Osteoblast (primary cell): ENCODE results near the gene SDHAF3. TPM values are rescaled to one million over a fixed set of nuclear protein-coding genes. Genes with fewer than 3 reads are reported as not detected.
A peak's percentile ranks its signal among the peaks of the same experiment; 100 is the strongest.
"Not testable (repeated sequence)": the region's sequence is repeated elsewhere in the genome, so short reads cannot be mapped to it uniquely, and the experiment has no call there.

ENCODE experiments used
- DNase-seq: peaks from one replicate; pipeline ENCODE4 v3.0.0; 2011; ENCODE audit warnings: low spot score, mixed read lengths; ENCODE audit not compliant: insufficient read length; ENCODE audit errors: missing footprints
- H2AFZ ChIP-seq: 2 replicates; pipeline ENCODE4 v1.6.0; 2011; ENCODE audit warnings: mild to moderate bottlenecking, low read length
- H3K27ac ChIP-seq: 2 replicates; pipeline ENCODE4 v1.5.1; 2011; ENCODE audit warnings: mild to moderate bottlenecking, low read depth, low read length, moderate library complexity
- H3K27me3 ChIP-seq: 2 replicates; pipeline ENCODE4 v1.6.0; 2012; ENCODE audit warnings: mild to moderate bottlenecking, control low read depth, inconsistent platforms, low read length, moderate library complexity; ENCODE audit not compliant: insufficient read depth
- H3K36me3 ChIP-seq: 2 replicates; pipeline ENCODE4 v1.5.1; 2011; ENCODE audit warnings: mild to moderate bottlenecking, low read length, control low read depth, moderate library complexity; ENCODE audit not compliant: insufficient read depth
- H3K4me1 ChIP-seq: 2 replicates; pipeline ENCODE4 v1.5.1; 2011; ENCODE audit warnings: mild to moderate bottlenecking, low read length, control low read depth, moderate library complexity; ENCODE audit not compliant: insufficient read depth
- H3K4me2 ChIP-seq: 2 replicates; pipeline ENCODE4 v1.6.0; 2011; ENCODE audit warnings: mild to moderate bottlenecking, low read length; ENCODE audit not compliant: insufficient read depth
- H3K4me3 ChIP-seq: fragments of 200-600 bp; sonication (generic); 3 replicates; pipeline ENCODE4 v1.5.1; 2012; ENCODE audit warnings: mild to moderate bottlenecking, low read length, inconsistent platforms; ENCODE audit not compliant: insufficient read depth
- H3K79me2 ChIP-seq: 2 replicates; pipeline ENCODE4 v1.6.0; 2012; ENCODE audit warnings: mild to moderate bottlenecking, low read length, control low read depth, inconsistent platforms; ENCODE audit not compliant: insufficient read depth
- H3K9me3 ChIP-seq: 2 replicates; pipeline ENCODE4 v1.5.1; 2011; ENCODE audit warnings: low read depth, low read length, control low read depth
- H4K20me1 ChIP-seq: 2 replicates; pipeline ENCODE4 v1.6.0; 2012; ENCODE audit warnings: mild to moderate bottlenecking, low read length, control low read depth; ENCODE audit not compliant: insufficient read depth
- CTCF ChIP-seq: IDR thresholded peaks from 2 replicates; pipeline ENCODE4 v1.5.1; 2011; ENCODE audit warnings: mild to moderate bottlenecking, low read depth, low read length, moderate library complexity; ENCODE audit errors: extremely low read depth
- total RNA-seq: library from RNA; depleted of rRNA; stranded (reverse); fragments of >200 nt; gene quantifications from 2 replicates; pipeline ENCODE4 v1.2.3, GENCODE V29; 2012

SDHAF3 gene
- total RNA-seq, 1 donor = 6.5 TPM

GRCh38 chr7:97118306-97118917 is 914 bp downstream of the SDHAF3 start:
- H3K36me3 ChIP-seq = no peaks in the 10 kb centered on the region

GRCh38 chr7:97119747-97120146 is 2.2 kb downstream of the SDHAF3 start:
- Histone ChIP-seq H3K4me3 (no peak overlapping the region), H2AFZ (no peak overlapping the region), H3K36me3 (no peaks in the 10 kb centered on the region), H3K79me2 (no peaks in the 10 kb centered on the region), H3K4me1 (peaks cover 7% of the 10 kb centered on the region), H3K4me2 (no peak overlapping the region), H3K27ac (no peak overlapping the region), H4K20me1 (no peaks in the 10 kb centered on the region), H3K9me3 (no peaks in the 10 kb centered on the region), H3K27me3 (no peaks in the 10 kb centered on the region)
- DNase-seq = no peak
- TF ChIP-seq CTCF = no peak

More at GRCh38 chr7:97118306-97118917, 914 bp downstream of the SDHAF3 start:
- peak overlapping the region; percentile 100 for H2AFZ ChIP-seq
- H3K27ac ChIP-seq = peak overlapping the region; percentile 76
- no peak for TF ChIP-seq CTCF
- H3K9me3 ChIP-seq = no peaks in the 10 kb centered on the region
- peak overlapping the region; percentile 90 for H3K4me2 ChIP-seq
- no peaks in the 10 kb centered on the region for H4K20me1 ChIP-seq
- H3K27me3 ChIP-seq = no peaks in the 10 kb centered on the region
- DNase-seq = no peak
- H3K4me3 ChIP-seq = peak overlapping the region; percentile 97
- no peaks in the 10 kb centered on the region for H3K79me2 ChIP-seq
- H3K4me1 ChIP-seq = peaks cover 7% of the 10 kb centered on the region

- Histone ChIP-seq H3K4me2 (no peak overlapping the region), H4K20me1 (no peaks in the 10 kb centered on the region), H3K36me3 (no peaks in the 10 kb centered on the region), H2AFZ (no peak overlapping the region), H3K27me3 (no peaks in the 10 kb centered on the region), H3K4me1 (peaks cover 7% of the 10 kb centered on the region), H3K27ac (no peak overlapping the region), H3K79me2 (no peaks in the 10 kb centered on the region), H3K4me3 (no peak overlapping the region), H3K9me3 (no peaks in the 10 kb centered on the region)
- TF ChIP-seq CTCF = no peak
- no peak for DNase-seq
These were observed 3.4 kb downstream of the SDHAF3 start for GRCh38 chr7:97120713-97121457.

GRCh38 chr7:97123115-97123514 is 5.6 kb downstream of the SDHAF3 start:
- not testable (repeated sequence) for DNase-seq, H3K79me2 ChIP-seq, H2AFZ ChIP-seq

More at GRCh38 chr7:97123115-97123514, 5.6 kb downstream of the SDHAF3 start:
- not testable (repeated sequence) for H3K27ac ChIP-seq, H3K4me2 ChIP-seq, H3K9me3 ChIP-seq, H3K4me1 ChIP-seq, H3K27me3 ChIP-seq, H3K4me3 ChIP-seq, H3K36me3 ChIP-seq, H4K20me1 ChIP-seq
